Adrenal gland (tissue), 12 donors: ENCODE measurements around the gene RIF1. TPM values are rescaled to one million over a fixed set of nuclear protein-coding genes. Genes with fewer than 3 reads are reported as not detected.

Source experiments
- DNase-seq, 7 donors: peaks; one replicate each; pipeline ENCODE4 v3.0.0-alpha.2; 2019 to 2020
- H3K27ac ChIP-seq, 5 donors: fragments of 200-600 bp; sonication (generic) in 4 of 5; 1 replicate in 3 of 5; 2 replicates in 2 of 5; pipeline versions ENCODE4 v1.5.1 to v1.8.0; 2016 to 2020; ENCODE audit warnings: mild to moderate bottlenecking in 1 of 5
- H3K27me3 ChIP-seq: fragments of 200-600 bp; 2 replicates; pipeline ENCODE4 v1.8.0; 2021
- H3K36me3 ChIP-seq, 2 donors: fragments of 200-600 bp; replicated peaks in 1 of 2; 1 replicate in 1 of 2; 2 replicates in 1 of 2; pipeline versions ENCODE4 v1.5.1 to v1.8.0; 2018 to 2022
- H3K4me1 ChIP-seq, 2 donors: fragments of 200-600 bp; replicated peaks in 1 of 2; 1 replicate in 1 of 2; 2 replicates in 1 of 2; pipeline versions ENCODE4 v1.5.1 to v1.8.0; 2018 to 2021
- H3K4me3 ChIP-seq, 4 donors: fragments of 200-600 bp; sonication (generic) in 3 of 4; one replicate each; pipeline ENCODE4 v1.5.1; 2016 to 2018
- H3K9me3 ChIP-seq, 3 donors: fragments of 200-600 bp; sonication (generic) in 1 of 3; replicated peaks in 1 of 3; 1 replicate in 2 of 3; 2 replicates in 1 of 3; pipeline versions ENCODE4 v1.5.1 to v1.8.0; 2016 to 2021
- CTCF ChIP-seq, 6 experiments: fragments of 450-650 bp in 4 of 6; fragments of 200-600 bp in 2 of 6; sonication (generic) in 1 of 6; IDR thresholded peaks; 1 replicate in 5 of 6; 2 replicates in 1 of 6; pipeline versions ENCODE4 v1.5.1 to v1.8.0; 2016 to 2021; ENCODE audit warnings: antibody characterized with exemption in 6 of 6, mild to moderate bottlenecking in 2 of 6, moderate library complexity in 1 of 6
- POLR2A ChIP-seq, 2 donors: fragments of 450-650 bp; IDR thresholded peaks; one replicate each; pipeline ENCODE4 v1.6.1; 2017; ENCODE audit warnings: antibody characterized with exemption in 2 of 2, mild to moderate bottlenecking in 2 of 2, moderate library complexity in 1 of 2
- WGBS, 4 donors: extraction: QIAGEN DNeasy Blood & Tissue Kit in 2 of 4; methylation state at CpG; one replicate each; pipeline versions ENCODE4 v1.1.5 to v1.1.7; 2013 to 2017; 5-methylcytosine and 5-hydroxymethylcytosine counted together
- intact Hi-C, 2 donors: fragments of 100-400 bp; cut with DNase I; formaldehyde crosslinking; loops; one replicate each; pipeline versions ENCODE4 v1.14.1 to v1.15.0; 2022 to 2023
- polyA plus RNA-seq, 3 donors: library from polyadenylated mRNA; stranded (reverse); fragments of 200-250 nt in 2 of 3; fragments of 350-450 nt in 1 of 3; fragmentation: Illumina TruSeq in 1 of 3; extraction: RNeasy Lipid Tissue Mini Kit (QIAGEN cat#74804) in 1 of 3; gene quantifications; one replicate each; pipeline ENCODE4 v1.2.3, GENCODE V29; 2013 to 2014
- total RNA-seq, 9 donors: library from RNA; depleted of rRNA in 4 of 9; stranded (reverse); fragments of >200 nt in 4 of 9; fragments of 120-200 nt in 1 of 9; fragmentation: NEBNext Ultra II Directional in 1 of 9; extraction: Animal tissue kit (Norgen Biotek cat#: 25700) in 1 of 9; gene quantifications; one replicate each; pipeline versions ENCODE4 v1.1.0 to v1.2.4, GENCODE V29; 2013 to 2023
- donor health status: healthy with polysubstance abuse.
- donor health status: Bipolar disorder and iron deficiency.
- donor health status: DM: yes; HTN: yes; CAD: no.
- donor health status: DM: no; HTN: no; CAD: no.
- donor health status: DM: no; HTN: no; CAD: no.
- donor health status: DM: yes; HTN: yes; CAD: no.

Gene RIF1
- total and polyA plus RNA-seq, 12 donors: 4.0 to 50.8 (median 27.6) TPM

DNA sequence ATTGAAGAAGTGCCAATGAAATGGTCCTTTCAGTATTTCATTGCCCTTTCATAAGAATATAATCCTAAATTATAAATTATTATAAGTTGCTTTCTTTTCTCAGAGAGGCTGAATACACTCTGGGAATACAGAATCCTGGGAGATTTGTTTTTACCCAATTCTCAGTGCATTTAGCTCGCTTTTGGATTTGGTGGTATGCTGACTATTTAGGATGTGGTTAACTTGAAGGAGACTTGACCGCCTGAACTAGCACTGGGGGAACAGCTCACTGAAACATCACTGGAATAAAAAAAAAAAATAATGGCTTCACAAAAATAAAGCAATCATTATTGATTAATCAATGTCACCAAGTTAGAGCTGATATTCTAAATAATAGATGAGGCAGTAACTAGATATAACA lies 42.1 kb upstream of the RIF1 start:
- intact Hi-C loops: no loop called here
- no peak overlapping the region for H3K4me3 ChIP-seq
- 87 to 98% (median 94%) methylated on average over 2 of the region's 2 CpGs for WGBS, 4 donors

GRCh38 chr2:151374436-151374835 lies 35.3 kb upstream of the RIF1 start:
- Histone ChIP-seq H3K36me3 (no peaks in the 10 kb centered on the region), H3K4me3 (no peak overlapping the region), H3K27me3 (no peaks in the 10 kb centered on the region), H3K4me1 (no peaks in the 10 kb centered on the region), H3K27ac (no peak overlapping the region), H3K9me3 (no peaks in the 10 kb centered on the region)
- 27 to 34% (median 31%) methylated on average over 3 of the region's 3 CpGs for WGBS, 4 donors
- DNase-seq: no peak
- TF ChIP-seq CTCF (IDR thresholded peaks at IDR 0.05): no peak
- TF ChIP-seq POLR2A (IDR thresholded peaks at IDR 0.05): no peak
- intact Hi-C loops: no loop called here

More for the DNA sequence above, 42.1 kb upstream of the RIF1 start:
- TF ChIP-seq CTCF (IDR thresholded peaks at IDR 0.05) (no peak), POLR2A (IDR thresholded peaks at IDR 0.05) (no peak)
- H3K27me3 ChIP-seq: no peaks in the 10 kb centered on the region
- H3K27ac ChIP-seq: no peak overlapping the region
- no peaks in the 10 kb centered on the region for H3K36me3 ChIP-seq
- no peaks in the 10 kb centered on the region for H3K9me3 ChIP-seq
- DNase-seq: no peak
- H3K4me1 ChIP-seq: no peaks in the 10 kb centered on the region

GRCh38 chr2:151379169-151379568 lies 30.5 kb upstream of the RIF1 start:
- no peak for DNase-seq
- TF ChIP-seq POLR2A (IDR thresholded peaks at IDR 0.05): no peak
- no peak for TF ChIP-seq CTCF (IDR thresholded peaks at IDR 0.05)
- Histone ChIP-seq H3K4me3 (no peak overlapping the region), H3K9me3 (no peaks in the 10 kb centered on the region), H3K4me1 (no peaks in the 10 kb centered on the region), H3K36me3 (no peaks in the 10 kb centered on the region), H3K27ac (no peak overlapping the region), H3K27me3 (no peaks in the 10 kb centered on the region)
- intact Hi-C loops: no loop called here
- 38 to 54% (median 44%) methylated on average over 4 of the region's 4 CpGs for WGBS, 4 donors

GRCh38 chr2:151380580-151381235 lies 29.0 kb upstream of the RIF1 start:
- no peak for DNase-seq
- intact Hi-C loops: no loop called here
- 77 to 81% (median 78%) methylated on average over 6 of the region's 6 CpGs for WGBS, 4 donors

More at GRCh38 chr2:151380580-151381235, 29.0 kb upstream of the RIF1 start:
- Histone ChIP-seq H3K9me3 (no peaks in the 10 kb centered on the region), H3K36me3 (no peaks in the 10 kb centered on the region), H3K27ac (no peak overlapping the region), H3K27me3 (no peaks in the 10 kb centered on the region), H3K4me1 (no peaks in the 10 kb centered on the region), H3K4me3 (no peak overlapping the region)
- TF ChIP-seq CTCF (IDR thresholded peaks at IDR 0.05) (no peak), POLR2A (IDR thresholded peaks at IDR 0.05) (no peak)
